Epidermal melanocyte (primary cell): ENCODE results near the gene MINDY4.
"Not testable (repeated sequence)": the region's sequence is repeated elsewhere in the genome, so short reads cannot be mapped to it uniquely, and the experiment has no call there.

Experiments
- DNase-seq: peaks from one replicate; pipeline ENCODE4 v3.0.0; 2011; ENCODE audit warnings: low spot score; ENCODE audit not compliant: insufficient read length

Gene MINDY4

DNA sequence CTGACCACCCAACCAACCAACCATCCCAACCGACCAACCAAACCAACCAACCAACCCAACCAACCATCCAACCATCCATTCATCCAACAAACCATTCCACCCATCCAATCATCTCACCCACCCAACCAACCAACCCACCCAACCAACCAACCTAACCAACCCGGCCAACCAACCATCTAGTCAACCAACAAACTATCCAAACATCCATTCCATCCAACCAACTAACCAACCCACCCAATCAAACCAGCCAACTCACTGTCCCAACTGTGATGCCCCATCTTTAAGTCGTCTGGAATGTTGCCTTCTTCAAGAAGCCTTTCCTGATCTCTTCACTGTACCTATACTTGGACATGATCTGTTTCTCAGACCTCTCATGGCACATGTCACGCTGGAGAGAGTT, 31.6 kb downstream of the MINDY4 start:
- no peak for DNase-seq

- peak; percentile 44 for DNase-seq
These were observed 33.0 kb downstream of the MINDY4 start for GRCh38 chr7:30804078-30804661.

GRCh38 chr7:30805081-30805691, 34.0 kb downstream of the MINDY4 start:
- no peak for DNase-seq

DNA sequence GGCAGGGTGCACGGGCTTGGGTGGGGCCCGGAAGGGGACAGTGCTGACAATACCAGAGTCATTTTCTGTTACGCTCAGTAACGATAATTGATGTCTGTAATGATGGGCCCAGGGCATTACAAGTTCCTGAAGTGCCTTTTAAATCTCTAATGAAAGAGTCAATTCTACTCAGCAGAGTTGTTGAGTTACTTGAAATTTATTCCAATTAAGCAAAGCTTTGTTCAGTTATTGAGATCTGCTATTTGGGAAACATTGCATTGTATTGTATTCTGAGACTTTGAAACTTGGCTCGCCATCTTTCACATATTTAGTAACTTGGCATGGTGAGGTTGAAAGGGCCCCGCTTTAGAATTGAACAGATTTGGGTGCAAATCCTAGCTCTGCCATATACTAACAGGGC, 34.7 kb downstream of the MINDY4 start:
- DNase-seq: peak; percentile 82

DNA sequence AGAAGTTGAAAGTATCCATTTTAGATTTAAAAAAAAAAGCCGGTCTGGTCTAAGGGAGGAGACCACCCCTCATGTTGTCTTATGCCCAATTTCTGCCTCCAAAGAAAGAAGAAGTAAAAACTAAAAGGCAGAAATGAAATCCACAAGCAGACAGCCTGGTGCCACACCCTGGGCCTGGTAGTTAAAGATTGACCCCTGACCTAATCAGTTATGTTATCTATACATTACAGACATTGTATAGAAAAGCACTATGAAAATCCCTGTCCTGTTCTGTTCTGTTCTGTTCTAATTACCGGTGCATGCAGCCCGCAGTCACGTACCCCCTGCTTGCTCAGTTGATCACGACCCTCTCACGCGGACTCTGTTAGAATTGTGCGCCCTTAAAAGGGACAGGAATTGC, 36.3 kb downstream of the MINDY4 start:
- DNase-seq: not testable (repeated sequence)

- not testable (repeated sequence) for DNase-seq
These were observed 36.7 kb downstream of the MINDY4 start for GRCh38 chr7:30807941-30808340.

DNA sequence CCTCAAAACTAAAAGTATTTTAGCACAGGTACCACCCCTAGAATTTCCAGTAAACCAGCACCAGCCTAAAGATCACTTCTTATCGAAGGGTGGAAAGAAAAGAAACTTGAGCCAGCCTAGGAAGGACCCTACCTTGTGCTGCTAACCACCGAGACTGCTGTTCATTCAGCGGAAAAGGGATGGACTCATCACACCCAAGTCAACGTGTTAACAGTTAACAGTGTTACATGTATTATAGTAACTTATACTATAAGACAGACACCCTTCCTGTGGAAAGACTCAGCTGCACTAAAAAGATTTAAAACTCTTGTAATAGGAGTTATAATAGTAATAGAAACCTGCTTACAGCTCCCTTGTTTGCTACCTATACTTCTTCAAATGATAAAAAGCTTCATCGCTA, 39.8 kb downstream of the MINDY4 start:
- no peak for DNase-seq

- no peak for DNase-seq
These were observed 41.5 kb downstream of the MINDY4 start for GRCh38 chr7:30812676-30813075.

- no peak for DNase-seq
These were observed 42.2 kb downstream of the MINDY4 start for GRCh38 chr7:30813466-30813865.

DNA sequence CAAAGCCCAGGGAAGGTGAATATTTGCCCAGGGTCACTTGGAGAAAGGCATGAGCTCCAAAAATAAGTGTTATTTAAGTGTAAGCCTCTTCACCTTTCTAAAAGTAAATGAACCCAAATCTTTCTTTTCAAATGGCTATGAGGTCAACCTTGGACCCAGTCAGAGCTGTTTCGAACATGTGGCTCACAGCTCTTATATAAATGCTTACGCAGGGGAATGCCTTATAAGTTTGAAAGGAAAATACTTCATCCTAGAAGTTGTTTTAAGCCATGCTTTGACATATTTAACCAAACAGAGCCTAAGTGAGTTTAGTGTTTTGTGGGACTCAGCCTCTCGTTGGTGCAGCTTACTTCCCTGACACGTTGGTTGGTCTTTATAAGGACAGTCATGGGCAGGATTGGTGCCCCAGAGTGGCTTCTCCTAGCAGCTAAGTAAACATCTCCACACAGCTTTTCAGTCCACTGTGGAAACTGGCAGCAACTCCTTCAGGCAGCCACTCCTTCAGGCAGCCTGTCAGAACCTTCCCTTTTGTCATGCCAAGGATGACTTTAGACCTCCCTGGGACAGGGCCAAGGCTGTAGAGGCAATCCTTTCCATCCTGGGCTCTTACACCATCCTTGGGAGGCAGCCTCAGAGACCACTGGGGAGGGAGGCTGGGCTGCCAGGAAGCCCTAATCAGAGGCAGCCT, 43.6 kb downstream of the MINDY4 start:
- DNase-seq: no peak

GRCh38 chr7:30815388-30815854, 44.2 kb downstream of the MINDY4 start:
- no peak for DNase-seq

- DNase-seq: no peak
These were observed 44.9 kb downstream of the MINDY4 start for GRCh38 chr7:30815951-30816644.

DNA sequence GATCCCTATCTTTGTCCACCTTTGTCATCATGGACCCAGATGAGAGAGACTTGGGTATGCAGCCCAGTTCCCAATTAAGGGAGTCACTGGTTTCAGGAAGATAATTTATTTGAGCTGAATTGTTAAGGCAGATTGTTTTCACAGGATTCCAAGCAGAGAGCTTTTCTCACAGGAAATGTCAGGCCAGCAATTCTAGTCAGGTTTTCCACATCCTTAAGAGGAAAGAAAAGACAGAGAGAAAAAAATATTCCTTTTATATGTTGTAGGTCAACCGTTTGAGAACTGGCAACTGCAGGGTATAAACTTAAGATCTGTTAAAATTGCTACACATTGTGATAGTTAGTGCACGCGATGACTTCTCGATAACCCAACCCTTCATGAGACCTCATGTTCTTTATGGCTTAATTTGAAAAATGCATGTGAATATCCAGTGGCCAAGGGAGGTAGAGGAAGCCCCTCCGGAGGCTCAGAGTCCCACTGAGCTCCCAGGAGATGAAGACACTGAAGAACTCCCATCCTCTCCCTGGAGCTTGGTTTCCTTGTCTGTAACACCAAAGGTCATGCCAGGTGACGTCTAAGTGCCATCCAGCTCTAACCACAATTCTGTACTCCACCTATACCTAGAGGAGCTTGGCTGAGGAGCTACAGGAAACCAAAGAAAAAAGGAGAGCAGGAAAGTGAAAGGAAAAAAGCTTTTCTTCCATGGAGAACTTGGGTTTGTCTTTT, 45.6 kb downstream of the MINDY4 start:
- no peak for DNase-seq

DNA sequence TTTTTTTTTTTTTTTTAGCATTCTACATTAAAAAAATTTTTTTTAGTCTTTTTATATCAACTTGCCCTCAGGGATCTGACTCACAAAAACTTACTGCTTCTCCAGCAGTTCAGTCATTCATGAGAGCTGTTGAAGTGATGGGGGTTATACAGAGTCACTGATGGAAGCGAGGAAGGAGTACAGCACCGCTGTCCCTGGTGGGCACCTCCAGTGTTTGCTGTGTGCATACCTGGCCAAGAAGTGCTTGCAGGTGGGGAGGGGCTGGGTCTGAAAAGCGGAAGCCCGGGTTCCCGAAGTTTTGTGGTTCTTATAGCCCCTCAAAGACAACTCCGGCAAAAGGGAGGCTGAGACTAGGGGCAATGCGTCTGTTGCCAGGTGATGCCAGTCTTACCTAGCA, 46.2 kb downstream of the MINDY4 start:
- peak; percentile 39 for DNase-seq

- DNase-seq: no peak
These were observed 53.9 kb downstream of the MINDY4 start for GRCh38 chr7:30824821-30825720.

- no peak for DNase-seq
These were observed 55.0 kb downstream of the MINDY4 start for GRCh38 chr7:30826181-30826580.

- DNase-seq: no peak
These were observed 57.4 kb downstream of the MINDY4 start for GRCh38 chr7:30828591-30828990.

GRCh38 chr7:30829471-30829870, 58.3 kb downstream of the MINDY4 start:
- DNase-seq: no peak

- DNase-seq: no peak
These were observed 60.0 kb downstream of the MINDY4 start for GRCh38 chr7:30831227-30831626.

- DNase-seq: no peak
These were observed 60.7 kb downstream of the MINDY4 start for GRCh38 chr7:30831936-30832335.
